ENCODE measurements around the gene IPO5.

The IPO5 gene

DNA sequence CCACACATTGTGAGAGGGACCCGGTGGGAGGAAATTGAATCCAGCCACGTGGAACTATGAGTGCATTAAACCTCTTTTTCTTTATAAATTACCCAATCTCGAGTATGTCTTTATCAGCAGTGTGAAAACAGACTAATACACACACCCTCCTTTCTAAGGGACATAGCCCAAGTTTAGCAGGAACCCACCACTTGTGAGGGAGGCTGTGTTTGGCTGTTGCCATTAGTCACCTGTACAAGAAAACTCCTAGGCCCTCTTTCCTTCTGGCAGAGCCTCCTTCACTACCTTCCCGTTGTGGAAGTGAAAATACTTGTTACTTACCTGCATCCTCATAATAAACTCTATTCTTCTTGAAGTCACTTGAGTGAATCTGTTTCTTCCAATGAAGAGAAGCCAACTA lies 113.2 kb downstream of the IPO5 start:
- no peak for DNase-seq

- no peak for DNase-seq
These were observed 115.0 kb downstream of the IPO5 start for GRCh38 chr13:98068521-98068920.

GRCh38 chr13:98069985-98070384 lies 116.5 kb downstream of the IPO5 start:
- no peak for DNase-seq

DNA sequence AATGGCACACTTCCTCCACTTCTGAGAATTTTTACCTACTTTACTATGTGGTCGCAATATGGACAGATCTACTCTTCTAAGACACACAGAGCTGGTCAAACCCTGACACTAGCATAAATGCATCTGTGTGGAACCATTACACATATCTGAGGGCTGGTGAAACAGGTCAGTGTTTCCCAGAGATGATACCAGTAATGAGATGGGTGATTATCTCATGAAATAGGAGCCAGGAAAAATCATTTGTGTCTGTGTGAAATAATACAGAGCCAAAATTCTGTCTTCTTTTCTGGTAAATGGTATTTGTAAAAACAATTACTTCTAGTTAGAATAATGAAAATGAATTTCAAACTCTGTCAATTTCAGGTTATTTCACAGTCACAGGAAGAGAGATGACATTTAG lies 117.8 kb downstream of the IPO5 start:
- DNase-seq, result no peak

- DNase-seq, result no peak
These were observed 119.0 kb downstream of the IPO5 start for GRCh38 chr13:98072476-98072875.

All from CD4-positive, alpha-beta T cell treated with Interleukin-1 beta for 1 hour (primary cell).